GM18519 (cell line): ENCODE data around the gene NINJ2.

Source experiments
- ATAC-seq: cut with Tn5 transposase; IDR thresholded peaks from one replicate; pipeline ENCODE4 v1.9.1; 2021; ENCODE audit warnings: mild to moderate bottlenecking, moderate library complexity; ENCODE audit not compliant: unreplicated experiment, low FRiP score

The NINJ2 gene

DNA sequence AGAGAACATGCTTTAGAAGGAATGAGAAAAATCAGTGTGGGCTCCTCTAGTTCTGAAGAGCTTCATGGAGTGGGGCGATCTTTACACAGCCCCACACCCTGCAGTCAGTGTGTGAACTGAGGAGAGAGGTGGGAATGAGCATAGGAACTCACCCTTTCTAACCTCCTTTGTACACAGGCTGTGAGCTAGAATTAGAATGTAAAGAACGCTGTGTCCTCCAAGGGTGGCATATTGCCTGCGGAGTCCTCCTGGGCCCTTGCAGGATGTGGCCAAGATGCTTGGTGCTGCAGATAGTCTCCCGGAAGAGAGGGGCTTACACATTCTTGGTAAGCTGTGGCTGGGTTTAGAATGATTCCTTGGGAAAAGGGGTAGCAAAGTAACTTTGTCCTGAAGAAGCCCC is 43.9 kb downstream of the NINJ2 start:
- ATAC-seq = no peak

DNA sequence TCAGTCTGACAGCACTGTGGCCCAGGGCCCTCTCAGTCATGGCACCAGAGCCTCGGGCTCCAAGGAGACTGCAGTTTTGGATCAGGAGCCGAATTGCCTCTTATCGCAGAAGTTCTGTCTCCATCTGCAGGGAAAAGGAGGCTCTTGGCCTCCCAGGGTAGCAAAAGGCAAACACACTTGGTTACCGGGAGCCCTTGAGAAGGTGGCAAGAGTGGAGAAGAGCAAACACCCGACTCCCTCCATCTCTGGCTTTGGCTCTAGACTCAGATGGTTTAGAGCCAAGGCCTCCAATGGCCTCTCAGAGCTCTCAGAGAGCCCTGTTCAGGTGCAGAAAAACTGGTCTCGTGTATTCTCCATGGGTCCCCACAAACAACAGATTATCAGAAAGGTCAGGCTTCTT is 44.6 kb downstream of the NINJ2 start:
- no peak for ATAC-seq

DNA sequence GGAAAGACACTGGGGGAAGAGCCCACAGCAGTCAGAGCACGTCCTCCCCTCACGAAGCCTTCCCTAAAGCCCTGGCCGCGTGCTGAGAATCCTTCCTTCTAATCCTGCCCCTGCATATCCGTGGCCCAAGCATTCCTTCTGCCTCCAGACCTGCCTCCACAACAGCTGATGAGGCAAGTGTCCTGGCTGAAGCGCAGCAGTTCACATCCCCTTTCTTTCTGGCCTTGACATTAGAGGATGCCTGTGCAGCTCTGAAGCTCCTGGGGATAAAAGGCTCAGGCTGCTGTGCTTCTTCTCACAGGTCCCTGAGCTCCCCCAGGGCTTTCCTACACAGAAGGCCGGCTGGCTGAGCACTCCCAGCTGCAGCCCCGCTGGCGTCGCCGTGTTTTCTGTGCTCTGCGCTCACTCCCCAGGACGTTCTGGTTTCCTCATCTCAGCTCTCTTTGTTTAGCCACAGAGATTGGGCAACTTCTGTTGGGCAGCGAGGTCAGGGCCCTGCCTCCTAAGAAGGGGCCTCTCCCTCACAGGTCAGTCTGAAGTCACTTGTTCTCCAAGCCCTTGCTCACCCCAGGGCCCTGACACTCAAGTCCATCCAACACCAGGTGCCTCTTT is 45.8 kb downstream of the NINJ2 start:
- no peak for ATAC-seq

DNA sequence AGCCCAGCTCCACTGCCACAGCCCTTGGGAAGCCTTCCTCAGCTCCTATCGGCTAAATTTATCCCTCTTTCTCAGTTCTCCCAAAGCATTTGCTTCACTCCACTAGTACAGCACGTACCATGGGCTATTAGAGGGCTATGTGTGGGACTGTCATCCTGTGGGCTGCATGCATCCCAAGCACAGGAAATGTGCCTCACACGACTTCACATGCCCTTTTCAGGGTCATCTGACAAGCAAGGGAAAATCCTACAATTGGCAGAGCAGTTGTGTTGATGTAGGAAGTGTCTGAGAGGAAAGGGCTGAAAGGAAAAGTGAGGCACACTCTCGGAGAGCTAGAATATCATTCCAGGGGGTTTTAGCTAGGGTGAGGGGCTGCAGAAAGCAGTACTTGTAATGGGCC is 47.6 kb downstream of the NINJ2 start:
- ATAC-seq = no peak

DNA sequence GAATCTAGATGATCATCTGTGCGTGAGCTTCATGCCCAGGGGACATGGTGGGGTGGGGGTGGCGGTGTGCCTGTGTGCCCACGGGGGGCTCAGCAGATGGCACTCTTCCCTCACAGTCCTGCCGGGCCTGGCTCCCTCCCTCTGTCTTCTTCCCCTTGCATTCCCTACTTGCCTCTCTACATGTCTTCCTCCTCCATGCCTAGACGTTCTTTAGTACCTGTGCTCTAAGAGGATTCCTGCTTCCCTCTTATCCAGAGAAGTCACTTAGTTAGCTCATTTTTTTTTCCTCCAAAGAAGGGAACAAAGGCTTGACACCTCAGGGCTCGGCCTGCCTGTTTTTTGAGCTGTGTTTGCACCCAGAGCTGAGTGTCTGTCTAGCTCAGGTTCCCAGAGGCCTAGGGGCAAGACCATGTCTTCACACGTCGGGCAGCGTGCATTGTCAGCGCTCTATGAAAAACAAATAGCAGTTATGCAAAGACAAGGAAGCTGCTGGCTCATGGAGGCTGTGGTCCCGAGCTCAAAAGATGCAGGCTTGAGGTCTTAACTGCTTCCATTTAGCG is 48.8 kb downstream of the NINJ2 start:
- ATAC-seq = no peak

DNA sequence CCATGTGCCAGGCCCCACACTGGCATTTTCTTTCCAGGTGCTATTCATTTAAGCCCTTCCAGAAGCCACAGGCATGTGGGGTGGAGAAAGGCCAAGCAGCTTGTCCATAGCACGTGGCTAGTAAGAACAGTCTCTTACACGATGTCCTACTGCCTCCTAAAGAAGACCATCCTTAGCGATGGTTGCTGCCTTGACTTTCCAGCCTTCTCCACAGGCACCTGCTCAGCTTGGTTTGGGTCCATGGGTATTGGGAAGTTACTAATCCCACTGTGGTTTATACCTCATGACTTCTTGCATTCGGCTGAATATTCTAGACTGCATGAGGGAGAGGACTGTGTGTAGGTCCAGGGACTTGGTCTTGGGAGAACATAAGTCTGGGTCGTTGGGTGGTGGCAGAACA is 49.2 kb downstream of the NINJ2 start:
- ATAC-seq = no peak

DNA sequence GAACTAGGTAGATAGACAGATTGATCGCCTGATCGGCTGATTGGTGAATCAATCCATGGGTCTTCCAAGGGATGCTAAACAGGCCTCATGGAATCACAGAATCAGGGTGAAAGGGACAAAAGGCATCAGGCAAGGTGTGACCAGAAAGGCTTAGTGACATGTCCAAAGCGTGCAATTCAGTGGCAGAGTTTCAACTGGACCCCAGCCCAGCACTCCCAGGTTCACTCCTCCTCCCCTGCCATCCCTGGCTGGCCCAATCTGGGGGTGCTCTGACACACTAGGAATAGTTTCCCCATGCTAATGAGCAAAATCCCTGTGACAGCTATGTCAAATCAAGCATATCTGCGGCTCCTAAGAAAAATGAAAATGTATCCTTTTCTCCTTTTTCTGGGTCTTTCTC is 50.4 kb downstream of the NINJ2 start:
- ATAC-seq = no peak

DNA sequence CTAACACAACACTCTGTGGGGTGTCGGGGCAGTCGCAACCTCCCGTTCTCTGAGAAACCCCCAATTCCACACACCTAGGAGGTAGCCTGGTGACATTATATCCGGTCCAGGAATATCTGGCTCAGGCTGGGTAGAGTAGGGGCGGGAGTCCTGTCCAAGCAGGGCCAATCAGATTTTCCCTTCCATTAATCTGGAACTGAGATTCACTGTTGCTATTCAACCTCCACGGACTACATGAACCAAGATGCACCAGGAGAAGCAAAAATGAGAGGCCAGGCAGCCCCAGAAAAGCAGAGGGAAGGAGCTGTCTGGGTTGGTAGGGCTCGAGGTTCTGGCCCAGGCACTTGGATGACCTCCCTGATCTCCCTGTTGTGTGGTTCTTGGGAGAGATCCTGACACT is 51.0 kb downstream of the NINJ2 start:
- no peak for ATAC-seq

DNA sequence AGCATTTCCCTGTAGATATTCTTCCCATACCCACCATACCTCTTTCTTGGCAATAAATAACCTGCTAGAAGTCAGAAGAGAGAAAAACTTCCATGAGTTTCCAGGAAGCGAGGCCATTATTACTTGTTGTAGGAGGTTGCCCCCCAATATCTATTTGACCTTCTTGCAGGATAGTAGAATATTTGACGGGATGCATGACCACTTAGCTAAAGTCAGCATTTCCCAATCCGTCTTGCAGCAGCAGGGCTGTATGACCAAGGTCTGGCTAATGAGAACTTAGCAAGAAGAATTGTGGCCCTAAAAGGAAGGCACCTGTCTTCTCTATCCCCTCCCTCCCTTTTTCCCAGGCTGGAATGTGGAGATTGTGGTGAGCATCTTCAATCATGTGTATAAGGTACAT is 51.5 kb downstream of the NINJ2 start:
- ATAC-seq = no peak

DNA sequence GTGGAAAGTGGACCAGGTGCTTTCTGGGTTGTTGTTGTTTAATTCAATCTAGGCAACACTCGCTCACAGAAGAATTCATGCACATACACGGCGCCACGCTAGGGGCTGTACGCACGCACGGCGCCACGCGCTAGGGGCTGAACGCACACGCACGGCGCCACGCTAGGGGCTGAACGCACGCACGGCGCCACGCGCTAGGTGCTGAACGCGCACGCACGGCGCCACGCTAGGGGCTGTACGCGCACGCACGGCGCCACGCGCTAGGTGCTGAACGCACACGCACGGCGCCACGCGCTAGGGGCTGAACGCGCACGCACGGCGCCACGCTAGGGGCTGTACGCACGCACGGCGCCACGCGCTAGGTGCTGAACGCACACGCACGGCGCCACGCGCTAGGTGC is 54.3 kb downstream of the NINJ2 start:
- ATAC-seq = no peak

DNA sequence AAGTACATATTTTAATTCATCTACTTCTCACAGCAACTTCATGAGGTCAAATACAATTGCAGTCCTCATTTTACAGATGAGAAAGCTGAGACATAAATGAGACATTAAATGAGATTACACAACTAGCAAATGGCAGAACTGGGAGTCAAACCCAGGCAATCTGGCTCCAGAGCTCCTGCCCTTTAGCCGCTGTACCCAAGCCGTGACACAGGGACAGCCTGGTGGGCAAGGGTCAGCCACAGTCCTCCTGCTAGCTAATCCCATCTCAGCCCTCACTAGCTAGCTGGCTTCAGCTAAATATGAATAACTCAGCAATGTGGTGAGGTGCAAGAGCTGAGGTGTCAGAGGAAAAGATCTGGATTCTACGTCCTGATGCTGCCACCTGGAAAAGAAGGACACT is 54.8 kb downstream of the NINJ2 start:
- ATAC-seq = no peak

DNA sequence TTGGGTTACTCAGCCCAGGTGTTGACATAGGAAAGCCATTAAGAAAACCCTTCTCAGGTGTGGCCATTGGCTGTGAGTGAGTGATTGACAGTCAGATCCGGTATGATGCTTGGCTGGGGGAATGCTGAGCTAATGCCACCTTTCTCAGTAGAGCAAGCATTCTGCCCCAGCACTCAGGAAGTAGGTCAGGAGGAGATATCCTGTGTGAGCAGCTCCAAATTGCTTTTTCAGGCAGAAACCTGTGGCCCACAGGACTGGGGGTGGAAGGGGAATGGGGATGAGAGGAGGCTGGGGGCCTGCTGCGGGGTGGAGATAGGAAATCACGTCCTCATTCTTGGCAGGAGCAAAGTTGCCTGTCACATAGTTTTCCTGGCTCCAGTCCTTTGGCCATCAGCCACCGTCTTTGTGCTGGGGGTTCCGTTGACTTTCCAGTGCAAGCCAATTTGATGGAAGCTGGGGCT is 55.7 kb downstream of the NINJ2 start:
- ATAC-seq = no peak

DNA sequence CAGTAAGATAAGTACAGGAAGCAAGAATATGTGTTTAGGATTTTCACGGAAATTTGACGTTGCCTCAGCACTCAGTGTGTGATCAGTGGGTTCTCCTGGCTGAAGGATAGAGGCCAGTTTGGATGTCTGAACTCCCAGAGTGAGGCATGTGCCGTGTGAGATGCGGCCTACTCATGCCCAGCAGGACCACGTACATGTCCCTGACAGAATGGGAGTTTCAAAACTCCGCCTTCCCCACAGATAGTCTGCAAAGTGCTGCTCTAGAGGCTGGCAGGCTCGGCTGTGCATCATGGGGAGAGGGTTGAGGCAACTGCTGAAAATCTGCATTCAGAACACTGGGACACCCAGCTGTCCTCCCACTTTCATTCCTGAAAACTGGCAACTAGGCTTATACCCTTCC is 58.3 kb downstream of the NINJ2 start:
- ATAC-seq = no peak

DNA sequence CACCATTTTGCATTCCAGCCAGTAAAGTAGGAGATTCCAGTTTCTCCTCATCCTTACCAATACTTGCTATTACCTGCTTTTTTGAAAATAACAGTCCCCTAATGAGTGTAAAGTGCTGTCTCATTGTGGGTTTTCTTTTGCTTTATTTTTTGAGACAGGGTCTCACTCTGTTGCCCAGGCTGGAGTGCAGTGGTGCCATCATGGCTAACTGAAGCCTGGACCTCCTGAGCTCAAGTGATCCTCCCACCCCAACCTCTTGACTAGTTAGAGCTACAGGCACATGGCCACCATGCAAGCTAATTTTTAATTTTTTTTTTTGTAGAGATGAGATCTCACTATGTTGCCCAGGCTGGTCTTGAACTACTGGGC is 60.6 kb downstream of the NINJ2 start:
- no peak for ATAC-seq

DNA sequence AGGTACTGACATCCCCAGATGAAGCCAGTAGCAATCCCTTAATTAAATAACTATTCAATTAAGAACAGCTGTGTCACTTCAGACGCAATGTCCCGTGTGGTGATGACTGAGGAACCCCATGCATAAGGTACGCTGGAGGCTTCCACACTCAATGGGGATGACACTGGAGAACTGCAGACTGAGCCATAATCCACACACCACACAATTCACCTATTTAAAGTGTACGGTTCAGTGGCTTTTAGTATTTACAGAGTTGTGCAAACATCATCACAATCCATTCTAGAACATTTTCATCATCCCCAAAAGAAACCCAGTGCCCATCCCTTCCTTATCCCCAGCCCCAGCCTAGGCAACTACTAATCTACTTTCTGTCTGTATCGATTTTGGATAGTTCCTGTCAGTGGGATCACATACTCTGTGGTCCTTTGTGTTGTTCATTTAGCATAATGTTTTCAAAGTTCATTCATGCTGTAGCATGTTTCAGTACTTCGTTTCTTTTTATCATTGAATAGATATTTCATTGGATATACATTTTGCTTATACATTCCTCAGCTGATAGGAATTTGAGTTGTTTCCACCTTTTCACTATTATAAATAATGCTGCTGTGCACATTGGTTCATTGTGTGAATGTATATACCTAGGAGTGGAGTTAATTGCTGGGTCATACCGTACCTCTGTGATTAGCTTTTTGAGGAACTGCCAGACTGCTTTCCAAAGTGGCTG is 61.1 kb downstream of the NINJ2 start:
- ATAC-seq = no peak

DNA sequence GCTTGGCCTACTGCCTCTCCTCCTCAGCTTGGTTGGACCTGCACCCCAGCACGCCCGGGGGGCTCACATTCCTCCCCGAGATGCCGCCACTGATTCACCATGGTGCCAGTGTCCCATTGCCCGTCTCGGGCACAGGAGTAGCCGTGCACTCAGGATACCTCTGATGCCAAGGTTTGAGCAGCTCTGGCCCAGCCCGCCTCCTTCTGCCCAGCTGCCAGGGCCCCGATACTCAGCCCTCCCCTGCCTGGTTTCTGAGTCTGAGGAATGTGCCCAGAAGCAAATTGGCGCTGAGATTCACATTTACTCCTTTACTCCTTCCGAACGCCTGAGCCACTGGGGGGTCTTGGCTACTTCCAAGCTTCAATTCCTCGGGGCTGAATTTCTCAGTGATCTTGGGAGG is 63.5 kb downstream of the NINJ2 start:
- ATAC-seq = no peak

DNA sequence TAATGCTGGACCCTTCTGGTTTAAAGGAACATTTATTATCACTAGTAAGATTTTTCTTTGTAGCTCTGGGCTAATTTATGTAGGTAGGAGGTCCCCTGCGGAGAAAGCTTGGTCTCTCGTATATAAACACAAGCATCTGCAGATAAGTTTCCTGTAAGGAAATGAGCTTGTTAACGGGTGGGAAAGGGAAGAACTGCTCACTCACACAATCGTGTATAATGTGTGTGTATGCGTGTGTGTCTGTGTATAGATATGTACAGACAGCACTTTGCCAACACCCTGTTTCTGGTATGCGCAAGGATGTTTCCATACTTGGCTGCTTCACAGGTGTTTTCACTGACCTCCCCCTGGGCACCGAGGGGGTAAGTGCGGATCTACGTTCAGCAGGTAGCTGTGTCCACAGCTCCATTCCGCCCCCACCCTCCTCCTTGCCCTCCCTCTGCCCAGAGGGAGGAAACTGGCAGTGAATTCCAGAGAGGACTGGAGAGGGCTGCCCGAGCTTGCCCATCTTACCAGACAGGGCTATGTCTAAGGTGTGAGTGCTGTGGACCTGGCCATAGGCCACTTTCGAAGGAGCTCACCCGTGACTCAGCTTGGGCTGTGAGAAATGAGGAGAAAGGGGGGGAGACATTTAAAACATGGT is 65.2 kb downstream of the NINJ2 start:
- ATAC-seq = no peak

DNA sequence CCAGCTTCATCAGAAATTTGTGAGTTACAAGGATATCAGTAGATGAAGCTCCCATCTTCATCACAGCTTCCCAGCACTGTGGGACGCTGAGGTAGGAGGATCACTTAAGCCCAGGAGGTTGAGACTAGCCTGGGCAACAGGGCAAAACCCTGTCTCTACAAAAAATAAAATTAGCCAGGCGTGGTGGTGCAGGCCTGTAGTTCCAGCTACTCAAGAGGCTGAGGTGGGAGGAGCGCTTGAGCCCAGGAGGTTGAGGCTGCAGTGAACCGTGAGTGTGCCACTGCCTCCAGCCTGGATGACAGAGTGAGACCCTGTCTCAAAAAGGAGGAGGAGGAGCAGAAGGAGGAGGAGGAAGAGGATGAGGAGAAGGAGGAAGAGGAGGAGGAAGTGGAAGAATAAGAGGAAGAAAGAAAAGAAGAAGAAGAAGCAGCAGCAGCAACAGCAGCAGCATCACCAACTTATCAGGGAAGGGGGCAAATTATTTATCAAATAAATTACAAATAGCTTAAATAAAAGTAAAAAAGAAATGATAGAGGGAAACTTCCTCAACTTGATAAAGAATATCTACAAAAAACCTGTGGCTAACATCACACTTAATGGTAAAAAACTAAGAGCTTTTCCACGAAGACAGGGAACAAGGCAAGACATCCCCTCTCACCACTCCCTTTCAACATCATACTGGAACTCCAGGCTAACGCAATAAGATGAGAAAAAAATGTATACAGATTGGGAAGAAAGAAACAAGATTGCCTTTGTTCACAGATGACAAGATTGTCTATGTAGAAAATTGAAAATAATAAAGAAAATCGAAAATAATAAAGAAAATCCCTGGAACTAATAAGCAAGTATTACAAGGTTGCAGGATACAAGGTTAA is 69.6 kb downstream of the NINJ2 start:
- ATAC-seq = no peak

DNA sequence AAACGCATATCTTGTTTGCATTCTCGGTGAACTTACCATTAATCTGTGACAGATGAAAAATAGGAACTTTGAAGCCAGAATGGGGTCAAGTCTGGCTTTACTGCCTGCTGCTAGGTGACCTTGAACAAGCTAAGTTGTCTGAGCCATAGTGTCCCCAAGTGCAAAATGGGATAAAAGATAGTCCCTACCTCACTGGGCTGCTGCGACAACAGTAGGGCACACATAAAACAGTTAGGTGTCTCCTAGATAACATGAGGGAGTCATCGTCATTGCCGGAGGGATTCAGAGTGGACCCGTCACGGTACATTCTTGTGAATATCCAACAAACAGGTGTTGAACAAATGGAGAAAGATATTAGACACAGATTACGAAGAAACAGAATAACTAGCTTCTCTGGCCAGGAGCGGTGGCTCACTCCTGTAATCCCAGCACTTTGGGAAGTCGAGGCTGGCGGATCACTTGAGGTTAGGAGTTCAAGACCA is 71.2 kb downstream of the NINJ2 start:
- ATAC-seq = no peak

DNA sequence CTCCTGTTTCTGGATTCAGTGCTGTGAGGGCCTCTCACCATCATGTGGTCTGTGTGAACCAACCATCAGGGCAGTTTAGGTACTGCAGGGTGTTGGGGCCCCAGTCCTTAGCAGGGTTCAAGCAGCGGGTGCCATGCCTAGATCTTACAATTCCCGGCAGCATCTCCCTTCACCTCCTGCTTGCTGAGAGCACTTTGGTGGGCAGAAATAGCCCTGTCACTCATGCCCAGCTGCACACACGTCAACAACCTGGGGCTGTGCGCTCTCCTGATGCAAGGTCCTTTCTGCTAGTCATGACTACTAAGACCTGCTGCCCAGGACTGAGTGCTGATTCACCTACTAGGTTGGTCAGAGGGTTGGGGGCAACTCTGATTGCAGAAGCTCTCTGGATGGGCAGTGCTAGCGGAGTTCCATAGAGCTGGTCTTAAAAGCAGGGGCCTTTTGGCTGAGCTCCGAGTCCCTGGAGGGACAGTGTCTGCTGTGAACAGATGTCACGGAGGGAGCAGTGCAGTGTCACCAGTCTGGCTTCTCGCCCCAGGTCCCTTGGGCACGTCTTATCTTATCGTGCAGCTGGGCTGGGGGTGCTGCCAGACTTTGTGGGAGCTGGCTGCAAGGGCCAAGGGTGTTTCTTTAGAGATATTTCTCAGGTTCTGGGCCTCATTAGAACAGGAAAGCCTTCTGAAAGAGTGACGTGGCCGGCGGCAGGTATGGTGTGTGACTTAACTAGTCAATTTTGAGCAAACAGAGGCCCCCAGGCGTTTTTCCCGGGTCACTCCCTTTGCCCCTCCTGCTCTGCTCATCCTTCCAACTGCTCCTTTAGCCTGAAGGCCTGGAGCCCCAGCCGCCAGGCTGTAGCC is 71.8 kb downstream of the NINJ2 start:
- no peak for ATAC-seq
